ENCODE measurements around the gene DNER.

The DNER gene

DNA sequence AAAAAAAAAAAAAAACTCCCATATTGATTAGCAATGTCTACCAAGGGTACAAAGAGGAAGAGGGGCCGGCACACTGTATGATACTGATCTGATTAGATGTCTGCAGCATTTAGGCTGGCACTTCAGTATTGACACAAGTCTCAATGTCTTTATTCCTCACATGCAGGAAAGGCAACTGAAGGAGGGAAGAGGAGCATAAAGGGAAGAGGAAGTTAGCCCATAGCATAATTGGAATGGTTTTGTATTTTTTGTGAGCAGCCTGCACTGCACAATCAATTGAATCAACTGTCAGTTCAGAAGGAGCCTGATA lies 79.0 kb downstream of the DNER start:
- no peak for DNase-seq (ENCODE audit: low read depth in 1 of 2, low spot score in 1 of 2)
- TF ChIP-seq CTCF (IDR thresholded peaks at IDR 0.05; ENCODE audit: insufficient read depth, low read length), result no peak

DNA sequence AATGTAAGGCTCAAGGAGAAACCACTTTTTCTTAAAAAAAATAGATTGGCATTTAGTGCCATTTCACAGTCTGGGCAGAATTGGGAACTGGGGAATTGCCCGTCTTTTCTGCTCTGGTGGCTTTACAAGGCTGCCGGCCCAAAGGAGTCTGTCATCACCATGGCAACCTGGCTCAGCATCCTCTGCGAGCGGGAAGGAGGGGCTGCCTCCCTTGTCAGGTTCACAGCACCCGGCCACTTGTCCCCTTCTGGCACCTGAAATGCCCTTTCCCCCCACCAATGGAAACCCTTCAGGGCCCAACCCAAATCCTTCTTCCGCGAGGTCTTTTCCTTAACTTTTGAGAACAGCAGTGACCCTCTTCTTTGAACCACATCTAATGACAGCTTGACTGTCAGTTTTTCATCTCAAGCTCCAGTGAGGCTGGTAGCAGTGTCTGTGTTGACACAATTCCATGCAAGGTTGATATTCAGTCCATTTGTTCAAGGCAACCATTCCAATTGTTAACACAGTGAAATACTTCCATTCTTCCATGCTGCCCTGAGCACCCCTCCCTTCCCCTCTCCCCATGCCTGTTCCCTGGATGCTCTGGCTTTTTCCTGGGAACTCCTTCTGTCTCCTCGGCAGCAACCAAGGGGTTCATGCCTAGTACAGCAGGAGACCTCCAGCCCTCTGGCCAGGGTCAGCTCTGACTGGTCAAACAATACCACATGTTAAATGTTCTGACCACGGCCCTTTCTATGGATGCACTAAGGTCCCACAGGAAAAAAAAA lies 79.6 kb downstream of the DNER start:
- Histone ChIP-seq H3K27ac (replicated peaks) (no peak overlapping the region), H3K27me3 (ENCODE audit: insufficient read depth, poor library complexity, severe bottlenecking) (peaks cover 4% of the 10 kb centered on the region), H3K4me3 (replicated peaks; ENCODE audit: insufficient read depth, low read length) (no peak overlapping the region)
- no peak for DNase-seq (ENCODE audit: low read depth in 1 of 2, low spot score in 1 of 2)
- TF ChIP-seq GABPA (IDR thresholded peaks at IDR 0.05; ENCODE audit: low read depth), result no peak
- TF ChIP-seq CTCF (IDR thresholded peaks at IDR 0.05; ENCODE audit: insufficient read depth, low read length), result no peak
- TF ChIP-seq SPI1 (IDR thresholded peaks at IDR 0.05; ENCODE audit: borderline replicate concordance, low read depth), result no peak
- TF ChIP-seq, protein P1, sequence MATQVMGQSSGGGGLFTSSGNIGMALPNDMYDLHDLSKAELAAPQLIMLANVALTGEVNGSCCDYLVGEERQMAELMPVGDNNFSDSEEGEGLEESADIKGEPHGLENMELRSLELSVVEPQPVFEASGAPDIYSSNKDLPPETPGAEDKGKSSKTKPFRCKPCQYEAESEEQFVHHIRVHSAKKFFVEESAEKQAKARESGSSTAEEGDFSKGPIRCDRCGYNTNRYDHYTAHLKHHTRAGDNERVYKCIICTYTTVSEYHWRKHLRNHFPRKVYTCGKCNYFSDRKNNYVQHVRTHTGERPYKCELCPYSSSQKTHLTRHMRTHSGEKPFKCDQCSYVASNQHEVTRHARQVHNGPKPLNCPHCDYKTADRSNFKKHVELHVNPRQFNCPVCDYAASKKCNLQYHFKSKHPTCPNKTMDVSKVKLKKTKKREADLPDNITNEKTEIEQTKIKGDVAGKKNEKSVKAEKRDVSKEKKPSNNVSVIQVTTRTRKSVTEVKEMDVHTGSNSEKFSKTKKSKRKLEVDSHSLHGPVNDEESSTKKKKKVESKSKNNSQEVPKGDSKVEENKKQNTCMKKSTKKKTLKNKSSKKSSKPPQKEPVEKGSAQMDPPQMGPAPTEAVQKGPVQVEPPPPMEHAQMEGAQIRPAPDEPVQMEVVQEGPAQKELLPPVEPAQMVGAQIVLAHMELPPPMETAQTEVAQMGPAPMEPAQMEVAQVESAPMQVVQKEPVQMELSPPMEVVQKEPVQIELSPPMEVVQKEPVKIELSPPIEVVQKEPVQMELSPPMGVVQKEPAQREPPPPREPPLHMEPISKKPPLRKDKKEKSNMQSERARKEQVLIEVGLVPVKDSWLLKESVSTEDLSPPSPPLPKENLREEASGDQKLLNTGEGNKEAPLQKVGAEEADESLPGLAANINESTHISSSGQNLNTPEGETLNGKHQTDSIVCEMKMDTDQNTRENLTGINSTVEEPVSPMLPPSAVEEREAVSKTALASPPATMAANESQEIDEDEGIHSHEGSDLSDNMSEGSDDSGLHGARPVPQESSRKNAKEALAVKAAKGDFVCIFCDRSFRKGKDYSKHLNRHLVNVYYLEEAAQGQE (IDR thresholded peaks at IDR 0.05; ENCODE audit: insufficient replicate concordance, low read depth), result no peak
- TF ChIP-seq POLR2AphosphoS5 (IDR thresholded peaks at IDR 0.05; ENCODE audit: low read depth), result no peak

More for the DNA sequence above, 79.0 kb downstream of the DNER start:
- no peak overlapping the region for H3K27ac ChIP-seq (replicated peaks)
- H3K27me3 ChIP-seq (ENCODE audit: insufficient read depth, poor library complexity, severe bottlenecking), result peaks cover 4% of the 10 kb centered on the region
- no peak overlapping the region for H3K4me3 ChIP-seq (replicated peaks; ENCODE audit: insufficient read depth, low read length)

DNA sequence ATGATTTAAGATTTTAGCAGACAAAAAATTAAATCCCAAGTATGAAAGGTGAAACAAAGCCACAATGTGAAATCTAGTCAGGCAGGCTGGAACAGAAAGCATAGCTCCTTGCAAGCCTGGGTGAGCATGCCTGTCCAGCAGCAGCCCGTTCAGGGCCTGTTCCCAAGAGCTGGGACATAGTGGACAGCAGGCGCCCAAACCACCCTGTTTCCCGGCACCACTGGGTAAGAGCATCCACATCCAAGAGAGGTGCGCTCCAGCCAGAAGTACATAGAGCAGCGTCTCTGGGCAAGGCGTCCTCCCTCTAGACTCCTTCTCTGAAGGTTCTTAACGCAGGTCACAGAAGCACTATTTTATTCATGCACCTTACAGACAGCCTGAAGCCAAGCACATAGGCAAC lies 80.8 kb downstream of the DNER start:
- DNase-seq (ENCODE audit: low read depth in 1 of 2, low spot score in 1 of 2), result no peak
- TF ChIP-seq GABPA (IDR thresholded peaks at IDR 0.05; ENCODE audit: low read depth), result no peak
- TF ChIP-seq POLR2AphosphoS5 (IDR thresholded peaks at IDR 0.05; ENCODE audit: low read depth), result no peak
- TF ChIP-seq, protein P1 (IDR thresholded peaks at IDR 0.05; ENCODE audit: insufficient replicate concordance, low read depth), result no peak
- no peak for TF ChIP-seq CTCF (IDR thresholded peaks at IDR 0.05; ENCODE audit: insufficient read depth, low read length)
- no peak for TF ChIP-seq SPI1 (IDR thresholded peaks at IDR 0.05; ENCODE audit: borderline replicate concordance, low read depth)
- Histone ChIP-seq H3K27ac (replicated peaks) (no peak overlapping the region), H3K4me3 (replicated peaks; ENCODE audit: insufficient read depth, low read length) (no peak overlapping the region), H3K27me3 (ENCODE audit: insufficient read depth, poor library complexity, severe bottlenecking) (peaks cover 4% of the 10 kb centered on the region)

DNA sequence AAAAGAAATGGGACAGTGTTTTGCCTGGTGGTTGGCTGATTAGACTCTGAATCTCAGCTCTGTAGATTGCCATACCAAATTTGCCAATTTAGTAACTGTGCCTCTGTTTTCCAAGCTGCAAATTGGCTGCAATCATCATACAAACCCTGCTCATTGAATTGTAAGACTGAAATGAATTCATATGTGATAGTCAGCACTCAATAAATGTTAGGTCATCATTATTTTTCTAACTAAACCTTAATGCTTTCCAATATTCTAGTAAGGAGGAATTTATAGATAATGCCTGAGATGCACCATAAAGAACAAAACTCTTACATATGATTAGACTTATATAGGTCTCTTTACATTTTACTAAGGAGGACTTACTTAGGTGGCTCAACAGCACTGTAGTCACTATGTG lies 85.3 kb downstream of the DNER start:
- Histone ChIP-seq H3K27me3 (ENCODE audit: insufficient read depth, poor library complexity, severe bottlenecking) (peaks cover 6% of the 10 kb centered on the region), H3K4me3 (replicated peaks; ENCODE audit: insufficient read depth, low read length) (no peak overlapping the region), H3K27ac (replicated peaks) (no peak overlapping the region)
- TF ChIP-seq POLR2AphosphoS5 (IDR thresholded peaks at IDR 0.05; ENCODE audit: low read depth), result no peak
- no peak for TF ChIP-seq SPI1 (IDR thresholded peaks at IDR 0.05; ENCODE audit: borderline replicate concordance, low read depth)
- no peak for TF ChIP-seq CTCF (IDR thresholded peaks at IDR 0.05; ENCODE audit: insufficient read depth, low read length)
- no peak for TF ChIP-seq GABPA (IDR thresholded peaks at IDR 0.05; ENCODE audit: low read depth)
- TF ChIP-seq, protein P1 (IDR thresholded peaks at IDR 0.05; ENCODE audit: insufficient replicate concordance, low read depth), result no peak
- DNase-seq (ENCODE audit: low read depth in 1 of 2, low spot score in 1 of 2), result no peak
